ENCODE measurements around the gene EIF3I. TPM values are rescaled to one million over a fixed set of nuclear protein-coding genes. Genes with fewer than 3 reads are reported as not detected.

The EIF3I gene
- total RNA-seq = 228 and 249 TPM in 2 replicates

DNA sequence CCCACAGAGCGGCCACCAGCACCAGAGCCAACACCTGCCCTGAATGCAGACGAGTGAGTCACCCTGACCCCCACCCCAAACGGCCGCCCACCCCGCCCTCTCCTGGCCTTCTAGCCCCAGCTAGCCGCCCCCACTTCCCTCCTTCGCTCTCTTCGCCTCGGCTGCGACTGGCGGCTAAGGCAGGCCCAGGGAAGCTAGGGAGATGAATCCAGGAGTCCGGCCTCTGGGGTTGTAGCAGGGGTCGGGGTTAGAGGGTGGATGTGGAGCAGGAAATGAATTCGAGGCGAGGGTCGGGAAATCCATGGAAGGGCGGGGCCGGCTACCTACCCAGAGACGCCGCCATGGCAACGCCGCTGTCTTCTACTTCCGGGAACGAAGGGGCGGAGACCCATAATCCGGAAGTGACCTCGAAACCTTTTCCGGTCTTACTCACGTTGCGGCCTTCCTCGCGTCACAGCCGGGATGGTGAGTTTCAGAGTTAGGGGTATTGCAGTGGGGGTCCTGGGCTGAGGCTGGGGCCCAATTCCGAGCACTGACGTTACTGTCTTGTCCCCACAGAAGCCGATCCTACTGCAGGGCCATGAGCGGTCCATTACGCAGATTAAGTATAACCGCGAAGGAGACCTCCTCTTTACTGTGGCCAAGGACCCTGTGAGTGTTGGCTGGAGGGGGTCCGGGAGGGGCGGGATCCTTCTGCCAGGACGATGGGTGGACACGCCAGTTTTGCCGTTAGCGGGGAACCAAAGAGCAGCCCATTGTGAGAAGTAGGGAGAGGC lies at the start of gene EIF3I, which contains the start of gene TMEM234:
EIF3I (plus strand) TSS at position 428 of the 776 bp plus-strand sequence; CDS start at position 463, 35 bp downstream.
TMEM234 (minus strand) TSS at position 374 of the 776 bp plus-strand sequence; CDS start at position 343, 31 bp downstream.

DNA sequence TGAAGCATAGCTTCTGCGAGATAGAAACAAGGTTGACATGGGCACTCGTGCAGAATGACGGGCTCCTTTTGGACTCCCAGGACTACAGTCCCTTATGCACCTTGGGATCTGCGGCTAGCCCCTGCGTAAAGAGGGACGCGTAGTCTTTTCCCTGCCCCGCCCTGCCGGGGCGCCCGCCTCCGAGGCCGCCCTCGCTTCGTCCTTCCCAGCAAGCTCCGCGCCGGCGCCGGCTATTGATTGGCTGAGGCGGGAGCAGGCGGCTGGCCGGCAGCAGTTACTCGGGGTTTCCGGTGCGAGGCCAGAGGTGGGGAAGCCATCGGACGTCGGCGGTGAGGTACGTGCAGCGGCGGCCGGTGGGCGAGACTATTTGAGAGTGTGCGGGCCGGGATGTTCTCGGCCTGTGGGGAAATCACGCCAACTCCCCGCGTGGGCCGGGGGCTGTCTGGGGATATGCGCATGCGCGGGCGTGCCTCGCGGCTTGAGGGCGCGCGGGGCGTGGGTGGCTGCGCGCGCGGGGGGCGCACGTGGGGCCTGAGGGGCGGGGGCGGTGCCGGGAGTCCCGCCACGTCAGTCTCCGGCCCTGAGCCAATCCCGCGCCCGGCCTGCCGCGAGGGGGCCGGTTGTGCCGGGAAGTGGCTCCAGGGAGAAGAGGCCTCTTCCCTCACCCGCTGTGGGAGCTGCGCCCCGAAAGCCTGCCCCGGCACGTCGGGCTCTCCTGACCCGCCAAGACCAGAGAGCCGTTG lies 42.6 kb upstream of the EIF3I start, which contains the start of gene TXLNA:
TXLNA (plus strand) TSS at position 233 of the 743 bp plus-strand sequence. CDS start 671 bp downstream, outside the sequence.

GRCh38 chr1:32200226-32201010 lies 21.8 kb upstream of the EIF3I start, which contains the start of gene CCDC28B:
TSS of gene CCDC28B (plus strand) at chr1:32200595. CDS start at chr1:32201936, 1,341 bp downstream.

GRCh38 chr1:32205401-32206370 lies 16.5 kb upstream of the EIF3I start, which contains the start of gene IQCC:
TSS of gene IQCC (plus strand) at chr1:32205671. CDS start at chr1:32205682, 11 bp downstream.

DNA sequence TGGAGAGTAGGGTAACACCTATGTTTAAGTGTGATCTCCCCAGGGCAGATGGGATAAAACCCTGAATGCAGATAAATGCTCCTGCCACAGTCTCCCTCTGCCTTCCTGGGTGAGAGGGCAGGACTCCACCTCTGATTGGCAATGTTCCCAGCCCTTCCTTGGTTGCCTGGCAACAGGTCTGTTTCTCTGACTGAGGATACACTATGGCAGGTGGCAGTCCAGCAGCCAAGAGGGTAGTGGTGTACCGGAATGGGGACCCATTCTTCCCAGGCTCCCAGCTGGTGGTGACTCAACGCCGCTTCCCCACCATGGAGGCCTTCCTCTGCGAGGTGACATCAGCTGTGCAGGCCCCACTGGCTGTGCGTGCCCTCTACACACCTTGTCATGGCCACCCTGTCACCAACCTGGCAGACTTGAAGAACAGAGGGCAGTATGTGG lies 13.3 kb upstream of the EIF3I start, which contains the start of gene DCDC2B:
DCDC2B (plus strand) TSS at position 199 of the 438 bp plus-strand sequence; CDS start at position 204, 5 bp downstream.

GRCh38 chr1:32246888-32247273 lies 24.7 kb downstream of the EIF3I start, which contains the start of gene FAM167B:
TSS of gene FAM167B (plus strand) at chr1:32247222. CDS start at chr1:32247422, 200 bp downstream.

GRCh38 chr1:32250893-32251716 lies 28.9 kb downstream of the EIF3I start, which contains the start of gene LCK:
TSS of gene LCK (plus strand) at chr1:32251265. CDS start at chr1:32274330, 23,065 bp downstream.

Small RNAs within 50 kb of the gene (small RNA-seq; reads per million reads assigned to genes)
- not detected for gene RF00017

Other genes starting within 250 kb of the EIF3I start
- gene KHDRBS1, start 208.5 kb upstream of the EIF3I start, total RNA-seq = 43.3 and 45.2 TPM in 2 replicates
- gene TMEM39B, start 149.5 kb upstream of the EIF3I start, total RNA-seq = 5.7 and 8.1 TPM in 2 replicates
- 66.7 and 73.7 TPM in 2 replicates for gene KPNA6, start 114.4 kb upstream of the EIF3I start, total RNA-seq
- 151 and 160 TPM in 2 replicates for gene TXLNA, start 42.7 kb upstream of the EIF3I start, total RNA-seq
- 10.1 and 11.8 TPM in 2 replicates for gene CCDC28B, start 21.8 kb upstream of the EIF3I start, total RNA-seq
- gene IQCC, start 16.7 kb upstream of the EIF3I start, total RNA-seq = 0.97 and 1.1 TPM in 2 replicates
- not detected in 2 replicates for gene DCDC2B, start 13.3 kb upstream of the EIF3I start, total RNA-seq
- gene TMEM234, start 54 bp upstream of the EIF3I start, total RNA-seq = 18.8 and 23.9 TPM in 2 replicates
- gene FAM167B, start 24.8 kb downstream of the EIF3I start, total RNA-seq = 2.4 and 2.7 TPM in 2 replicates
- gene LCK, start 28.9 kb downstream of the EIF3I start, total RNA-seq = not detected in 2 replicates
- 66.5 and 73.0 TPM in 2 replicates for gene HDAC1, start 69.7 kb downstream of the EIF3I start, total RNA-seq
- 2.2 and 4.5 TPM in 2 replicates for gene MARCKSL1, start 113.8 kb downstream of the EIF3I start, total RNA-seq
- 1.2 and 2.4 TPM in 2 replicates for gene FAM229A, start 140.1 kb downstream of the EIF3I start, total RNA-seq
- 0.61 and 1.6 TPM in 2 replicates for gene TSSK3, start 140.1 kb downstream of the EIF3I start, total RNA-seq
- gene BSDC1, start 172.0 kb downstream of the EIF3I start, total RNA-seq = 70.4 and 79.3 TPM in 2 replicates
- not detected in 2 replicates for gene ZBTB8B, start 242.7 kb downstream of the EIF3I start, total RNA-seq

Measured in hair follicle dermal papilla cell (primary cell).